Activated CD4-positive, alpha-beta memory T cell treated with anti-CD3 and anti-CD28 coated beads for 36 hours (primary cell): ENCODE measurements around the gene SLC25A10. TPM values are rescaled to one million over a fixed set of nuclear protein-coding genes. Genes with fewer than 3 reads are reported as not detected.
"Not testable (repeated sequence)": the region's sequence is repeated elsewhere in the genome, so short reads cannot be mapped to it uniquely, and the experiment has no call there.

Source experiments
- CTCF ChIA-PET: fragments of 350-600 bp; sonication (Branson Sonifier 250); formaldehyde crosslinking; loops from one replicate; lab custom pipeline; 2021; ENCODE audit warnings: antibody characterized with exemption, inconsistent platforms; lab: Charles Lee
- POLR2A ChIA-PET: fragments of 350-600 bp; sonication (Branson Sonifier 250); formaldehyde crosslinking; loops from one replicate; lab custom pipeline; 2021; ENCODE audit warnings: antibody characterized with exemption; lab: Charles Lee
- DNase-seq: peaks from one replicate; pipeline ENCODE4 v3.0.0-alpha.2; 2020
- H3K27ac Mint-ChIP-seq: one replicate; pipeline ENCODE4 v1.8.0; 2021; ENCODE audit warnings: mixed read lengths
- H3K27me3 Mint-ChIP-seq: one replicate; pipeline ENCODE4 v1.8.0; 2021; ENCODE audit warnings: mixed read lengths
- H3K36me3 Mint-ChIP-seq: one replicate; pipeline ENCODE4 v1.8.0; 2021; ENCODE audit warnings: mixed read lengths
- H3K4me1 Mint-ChIP-seq: one replicate; pipeline ENCODE4 v1.8.0; 2021; ENCODE audit warnings: low read depth, mixed read lengths
- H3K4me3 Mint-ChIP-seq: one replicate; pipeline ENCODE4 v1.8.0; 2021; ENCODE audit warnings: mild to moderate bottlenecking, mixed read lengths
- H3K9me3 Mint-ChIP-seq: one replicate; pipeline ENCODE4 v1.8.0; 2021; ENCODE audit warnings: mixed read lengths
- intact Hi-C: fragments of 100-400 bp; cut with micrococcal nuclease; formaldehyde crosslinking; loops from one replicate; pipeline ENCODE4 v1.15.1; 2023
- total RNA-seq, 2 experiments: library from RNA; stranded (reverse); gene quantifications; one replicate each; pipeline ENCODE4 v1.2.3, GENCODE V29; 2021

SLC25A10 gene
- total RNA-seq, 2 experiments from 2014 or later, result 25.1 to 25.7 TPM

- H3K9me3 Mint-ChIP-seq, H3K27ac Mint-ChIP-seq, H3K27me3 Mint-ChIP-seq, intact Hi-C loops, H3K4me1 Mint-ChIP-seq, H3K4me3 Mint-ChIP-seq, POLR2A ChIA-PET: not testable (repeated sequence)
- peaks cover 24% of the 10 kb centered on the region for H3K36me3 Mint-ChIP-seq
- DNase-seq, result peak; percentile 51
- CTCF ChIA-PET, result interaction anchor here (0.7 to 1.9 kb wide), 8 partner anchors 9 to 1101 kb away, joined by 3 to 10 read pairs (median 4); partner anchors contain the start of genes ARL16, CCDC137, HGS and MRPL12
Observed at GRCh38 chr17:81675515-81676221, 36.4 kb upstream of the SLC25A10 start.

- ChIA-PET CTCF (interaction anchor here (1.7 to 1.9 kb wide), 2 partner anchors 16 to 26 kb away, joined by 4 to 6 read pairs; partner anchors contain the start of gene MRPL12), POLR2A (no interaction called here)
- no peaks in the 10 kb centered on the region for H3K9me3 Mint-ChIP-seq
Observed at GRCh38 chr17:81676906-81677305, 35.2 kb upstream of the SLC25A10 start.

DNA sequence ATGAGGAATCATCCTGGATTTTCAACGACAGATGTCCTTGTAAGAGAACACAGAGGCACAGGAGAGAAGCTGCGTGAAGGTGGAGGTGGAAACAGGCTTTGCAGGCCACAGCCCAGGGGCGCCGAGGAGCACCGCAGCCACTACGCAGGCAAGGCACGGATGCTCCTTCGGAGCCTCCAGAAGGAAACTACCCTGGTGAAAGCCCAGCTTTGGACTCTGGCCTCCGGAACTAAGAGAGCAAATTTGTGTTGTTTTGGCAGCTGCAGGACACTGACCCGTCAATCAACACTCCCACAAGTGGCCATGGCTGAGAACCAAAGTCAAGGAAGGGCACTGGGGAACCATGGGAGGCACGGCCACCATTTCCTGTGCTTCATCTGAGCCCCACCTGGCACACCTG is 31.9 kb upstream of the SLC25A10 start:
- Mint-ChIP-seq H3K27me3 (peaks cover 2% of the 10 kb centered on the region), H3K9me3 (no peaks in the 10 kb centered on the region), H3K4me3 (no peak overlapping the region), H3K4me1 (peaks cover 23% of the 10 kb centered on the region), H3K36me3 (peaks cover 5% of the 10 kb centered on the region), H3K27ac (no peak overlapping the region)
- intact Hi-C loops, result no loop called here
- ChIA-PET CTCF (interaction anchor here (1.0 kb wide), 1 partner anchor 22 kb away, joined by 3 read pairs; no protein-coding TSS in a partner anchor), POLR2A (no interaction called here)
- DNase-seq, result no peak

More at GRCh38 chr17:81676906-81677305, 35.2 kb upstream of the SLC25A10 start:
- Mint-ChIP-seq H3K27ac (no peak overlapping the region), H3K4me1 (peaks cover 7% of the 10 kb centered on the region), H3K27me3 (no peaks in the 10 kb centered on the region), H3K4me3 (no peak overlapping the region), H3K36me3 (peaks cover 13% of the 10 kb centered on the region)
- intact Hi-C loops, result no loop called here
- no peak for DNase-seq

DNA sequence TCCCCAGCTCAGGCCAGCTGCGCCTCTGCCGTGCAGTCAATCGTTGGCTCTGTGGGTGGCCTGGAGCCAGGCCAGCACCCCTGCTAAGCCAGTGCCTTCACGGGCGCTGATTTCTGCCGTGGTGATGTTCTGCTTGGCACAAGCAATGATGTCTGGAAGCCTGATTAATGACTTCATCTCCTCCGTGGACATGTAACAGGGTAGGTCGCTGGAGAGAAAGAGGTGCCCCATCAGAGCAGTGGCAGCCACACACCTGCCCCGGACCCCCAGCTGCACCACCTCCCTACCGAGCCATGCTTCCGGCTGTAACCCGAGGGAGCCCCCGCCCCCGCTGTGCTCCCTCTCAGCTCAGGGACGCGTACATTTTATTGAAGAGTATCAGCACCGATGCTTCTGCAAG is 30.4 kb upstream of the SLC25A10 start:
- ChIA-PET CTCF (no interaction called here), POLR2A (interaction anchor here (4.4 kb wide), 1 partner anchor 22 kb away, joined by 54 read pairs; the partner anchor contains the start of gene MRPL12)
- peaks cover 30% of the 10 kb centered on the region for H3K4me1 Mint-ChIP-seq
- H3K9me3 Mint-ChIP-seq, result no peaks in the 10 kb centered on the region
- H3K36me3 Mint-ChIP-seq, result peaks cover 15% of the 10 kb centered on the region
- DNase-seq, result no peak
- no peak overlapping the region for H3K27ac Mint-ChIP-seq
- peak overlapping the region; percentile 16 for H3K4me3 Mint-ChIP-seq
- H3K27me3 Mint-ChIP-seq, result peaks cover 2% of the 10 kb centered on the region
- intact Hi-C loops, result no loop called here

- Mint-ChIP-seq H3K27me3 (peaks cover 2% of the 10 kb centered on the region), H3K27ac (peak overlapping the region; percentile 39), H3K9me3 (no peaks in the 10 kb centered on the region), H3K36me3 (peaks cover 23% of the 10 kb centered on the region), H3K4me3 (peak overlapping the region; percentile 86), H3K4me1 (peaks cover 30% of the 10 kb centered on the region)
- CTCF ChIA-PET, result interaction anchor here (1.5 to 1.8 kb wide), 3 partner anchors 17 to 189 kb away, joined by 3 to 13 read pairs (median 4); partner anchors contain the start of gene MRPL12
- intact Hi-C loops, result loop anchor here (1.0 kb wide), 2 partner anchors 16 to 178 kb away; partner anchors contain the start of genes CCDC137, OXLD1 and P4HB
- no peak for DNase-seq
- POLR2A ChIA-PET, result interaction anchor here (0.8 to 4.4 kb wide), 11 partner anchors 12 to 255 kb away, joined by 3 to 54 read pairs (median 5); partner anchors contain the start of genes CCDC137, MCRIP1, MRPL12 and NPLOC4
Observed at GRCh38 chr17:81682565-81683207, 29.4 kb upstream of the SLC25A10 start.

DNA sequence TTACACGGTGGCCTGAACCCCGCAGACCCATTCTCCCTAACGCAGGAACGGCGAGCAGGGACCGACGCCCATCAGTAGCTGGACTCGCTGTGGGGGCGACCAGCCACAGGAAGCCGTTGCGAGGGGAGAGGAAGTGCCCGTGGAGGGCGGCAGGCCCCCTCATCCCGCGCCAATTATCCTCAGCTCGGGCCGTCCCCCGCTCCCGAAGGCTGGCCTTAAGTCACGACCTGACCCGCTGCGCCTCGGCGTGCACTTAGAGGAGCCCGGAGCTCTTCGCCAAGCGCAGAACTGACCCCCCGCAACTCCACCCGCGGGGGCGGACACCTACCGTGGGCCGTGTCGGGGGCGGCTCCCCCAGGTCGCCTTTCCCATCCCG is 28.9 kb upstream of the SLC25A10 start:
- Mint-ChIP-seq H3K4me1 (peaks cover 30% of the 10 kb centered on the region), H3K27ac (peak overlapping the region; percentile 39), H3K27me3 (peaks cover 2% of the 10 kb centered on the region), H3K36me3 (peaks cover 26% of the 10 kb centered on the region), H3K9me3 (no peaks in the 10 kb centered on the region), H3K4me3 (peak overlapping the region; percentile 86)
- ChIA-PET CTCF (interaction anchor here (1.5 to 2.0 kb wide), 4 partner anchors 8 to 189 kb away, joined by 3 to 13 read pairs (median 4); partner anchors contain the start of gene MRPL12), POLR2A (interaction anchor here (0.8 to 4.4 kb wide), 13 partner anchors 12 to 255 kb away, joined by 3 to 54 read pairs (median 4); partner anchors contain the start of genes CCDC137, MCRIP1, MRPL12 and NPLOC4)
- no peak for DNase-seq
- intact Hi-C loops, result loop anchor here (1.0 kb wide), 2 partner anchors 17 to 177 kb away; partner anchors contain the start of genes CCDC137, OXLD1 and P4HB

DNA sequence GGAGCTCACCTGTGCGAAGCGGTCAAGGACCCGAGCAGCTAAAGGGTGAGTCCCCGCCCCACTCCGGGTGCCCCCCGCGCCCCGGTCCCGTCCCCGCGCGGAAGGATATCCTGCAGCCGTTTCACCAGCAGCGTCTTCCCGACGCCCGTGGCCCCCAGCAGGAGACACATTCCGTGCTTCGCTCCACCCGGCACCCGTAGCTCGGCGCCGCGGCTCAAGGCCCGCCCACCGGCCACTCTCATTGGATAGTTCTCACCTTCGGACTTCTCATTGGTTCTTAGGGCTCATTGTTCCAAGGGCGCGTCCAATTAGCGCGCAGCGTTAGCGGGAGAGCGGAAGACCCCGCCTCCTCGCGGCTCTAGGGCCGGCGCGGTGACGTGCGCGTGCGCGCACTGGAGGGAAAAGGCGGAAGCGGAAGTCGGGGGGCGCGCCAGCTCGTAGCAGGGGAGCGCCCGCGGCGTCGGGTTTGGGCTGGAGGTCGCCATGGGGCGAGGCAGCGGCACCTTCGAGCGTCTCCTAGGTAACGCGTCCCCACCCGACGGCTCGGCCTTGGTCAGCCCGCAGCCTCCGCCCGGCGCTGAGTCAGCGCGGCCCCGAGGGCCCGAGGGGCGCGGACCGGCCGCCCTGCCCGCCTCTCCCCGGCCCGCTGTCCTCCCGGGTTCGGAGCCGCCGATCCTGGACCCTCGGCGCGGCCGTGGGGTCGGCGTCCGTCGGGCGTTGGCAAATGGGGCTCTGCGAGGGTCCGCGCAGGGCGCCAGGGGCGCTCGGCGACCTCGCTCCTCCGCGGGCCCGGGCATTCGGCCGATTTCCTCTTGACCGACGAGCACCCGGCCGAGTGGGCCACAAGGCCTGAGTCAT is 28.3 kb upstream of the SLC25A10 start, which contains the start of the genes ARL16 and HGS:
TSS of gene ARL16 (minus strand) at position 214 of the 858 bp plus-strand sequence. CDS start at position 170, 44 bp downstream.
TSS of gene HGS (plus strand) at position 428 of the 858 bp plus-strand sequence. CDS start at position 484, 56 bp downstream.
- Mint-ChIP-seq H3K36me3 (peaks cover 29% of the 10 kb centered on the region), H3K27me3 (peaks cover 2% of the 10 kb centered on the region), H3K4me3 (peak within 1 kb of the TSS; percentile 86), H3K27ac (peak within 1 kb of the TSS; percentile 86), H3K4me1 (peaks cover 32% of the 10 kb centered on the region), H3K9me3 (no peaks in the 10 kb centered on the region)
- intact Hi-C loops, result loop anchor here (1.0 to 2.0 kb wide), 3 partner anchors 18 to 176 kb away; partner anchors contain the start of genes CCDC137, MRPL12, OXLD1 and P4HB
- ChIA-PET CTCF (interaction anchor here (1.0 to 2.0 kb wide), 5 partner anchors 9 to 188 kb away, joined by 3 to 13 read pairs (median 4); partner anchors contain the start of genes FAAP100 and MRPL12), POLR2A (interaction anchor here (0.8 to 4.4 kb wide), 13 partner anchors 13 to 254 kb away, joined by 3 to 54 read pairs (median 4); partner anchors contain the start of genes CCDC137, MCRIP1, MRPL12 and NPLOC4)
- DNase-seq, result peak; percentile 99

- intact Hi-C loops, result loop anchor here (2.0 kb wide), 1 partner anchor 18 kb away; the partner anchor contains the start of gene MRPL12
- H3K36me3 Mint-ChIP-seq, result peaks cover 34% of the 10 kb centered on the region
- no peaks in the 10 kb centered on the region for H3K9me3 Mint-ChIP-seq
- ChIA-PET CTCF (interaction anchor here (1.0 to 2.0 kb wide), 4 partner anchors 9 to 133 kb away, joined by 3 to 13 read pairs (median 4); partner anchors contain the start of genes FAAP100 and MRPL12), POLR2A (interaction anchor here (0.7 to 4.4 kb wide), 6 partner anchors 12 to 175 kb away, joined by 3 to 54 read pairs (median 10); partner anchors contain the start of genes CCDC137, MCRIP1, MRPL12 and OXLD1)
- H3K27ac Mint-ChIP-seq, result peak overlapping the region; percentile 86
- H3K4me3 Mint-ChIP-seq, result peak overlapping the region; percentile 86
- peak; percentile 47 for DNase-seq
- H3K27me3 Mint-ChIP-seq, result peaks cover 2% of the 10 kb centered on the region
- peaks cover 32% of the 10 kb centered on the region for H3K4me1 Mint-ChIP-seq
Observed at GRCh38 chr17:81684442-81684911, 27.6 kb upstream of the SLC25A10 start.

DNA sequence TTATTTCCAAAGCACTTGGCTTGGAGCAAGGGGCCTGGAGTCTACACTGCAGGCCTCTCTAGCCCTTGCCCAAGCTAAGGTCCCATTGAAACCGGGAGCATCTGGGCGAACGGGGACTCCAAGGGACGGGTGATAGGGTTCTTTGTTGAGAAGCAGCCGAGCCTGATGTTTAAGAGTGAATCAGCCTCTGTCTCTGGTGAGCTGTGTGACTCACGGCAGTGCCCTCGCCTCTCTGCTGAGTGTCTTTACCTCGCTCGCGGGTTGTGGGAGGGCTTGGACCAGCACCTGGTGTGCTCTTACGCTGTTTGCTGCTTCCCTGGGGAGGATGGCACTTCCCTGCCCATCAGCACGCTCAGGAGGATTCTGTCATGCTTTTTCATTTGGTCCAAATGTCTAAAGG is 27.0 kb upstream of the SLC25A10 start:
- intact Hi-C loops, result loop anchor here (2.0 kb wide), 1 partner anchor 18 kb away; the partner anchor contains the start of gene MRPL12
- ChIA-PET POLR2A (interaction anchor here (0.6 to 4.4 kb wide), 6 partner anchors 11 to 206 kb away, joined by 3 to 54 read pairs (median 8); partner anchors contain the start of genes ALYREF, CCDC137, MRPL12 and OXLD1), CTCF (interaction anchor here (1.0 to 2.0 kb wide), 4 partner anchors 10 to 84 kb away, joined by 3 to 5 read pairs (median 4); no protein-coding TSS in a partner anchor)
- Mint-ChIP-seq H3K27me3 (peaks cover 2% of the 10 kb centered on the region), H3K27ac (peak overlapping the region; percentile 86), H3K4me3 (peak overlapping the region; percentile 86), H3K4me1 (peaks cover 32% of the 10 kb centered on the region), H3K36me3 (peaks cover 40% of the 10 kb centered on the region), H3K9me3 (no peaks in the 10 kb centered on the region)
- DNase-seq, result peak; percentile 73

- H3K4me3 Mint-ChIP-seq, result no peak overlapping the region
- H3K36me3 Mint-ChIP-seq, result peaks cover 47% of the 10 kb centered on the region
- H3K27me3 Mint-ChIP-seq, result peaks cover 2% of the 10 kb centered on the region
- ChIA-PET POLR2A (no interaction called here), CTCF (interaction anchor here (1.3 kb wide), 1 partner anchor 9 kb away, joined by 3 read pairs; no protein-coding TSS in a partner anchor)
- no peaks in the 10 kb centered on the region for H3K9me3 Mint-ChIP-seq
- H3K27ac Mint-ChIP-seq, result no peak overlapping the region
- intact Hi-C loops, result no loop called here
- H3K4me1 Mint-ChIP-seq, result peaks cover 32% of the 10 kb centered on the region
- no peak for DNase-seq
Observed at GRCh38 chr17:81686614-81687013, 25.5 kb upstream of the SLC25A10 start.
